Mammary epithelial cell (primary cell): Measurements from ENCODE around the gene PFN3.

Experiments used
- EZH2 ChIP-seq: IDR thresholded peaks from 2 replicates; pipeline ENCODE4 v1.6.1; 2012; ENCODE audit warnings: low read length, inconsistent platforms, borderline replicate concordance
- TF ChIP-seq, protein P1 (sequence below), 2 donors: IDR thresholded peaks in 1 of 2; conservative IDR thresholded peaks in 1 of 2; 2 replicates each; pipeline ENCODE4 v1.5.1; 2011 to 2012; ENCODE audit warnings: inconsistent platforms in 2 of 2, low read length in 2 of 2, mild to moderate bottlenecking in 2 of 2, control low read depth in 1 of 2, low read depth in 1 of 2; ENCODE audit not compliant: insufficient read depth in 1 of 2; ENCODE audit errors: extremely low read depth in 1 of 2

GRCh38 chr5:177412603-177413233 is 12.3 kb upstream of the PFN3 start:
- TF ChIP-seq, protein P1, sequence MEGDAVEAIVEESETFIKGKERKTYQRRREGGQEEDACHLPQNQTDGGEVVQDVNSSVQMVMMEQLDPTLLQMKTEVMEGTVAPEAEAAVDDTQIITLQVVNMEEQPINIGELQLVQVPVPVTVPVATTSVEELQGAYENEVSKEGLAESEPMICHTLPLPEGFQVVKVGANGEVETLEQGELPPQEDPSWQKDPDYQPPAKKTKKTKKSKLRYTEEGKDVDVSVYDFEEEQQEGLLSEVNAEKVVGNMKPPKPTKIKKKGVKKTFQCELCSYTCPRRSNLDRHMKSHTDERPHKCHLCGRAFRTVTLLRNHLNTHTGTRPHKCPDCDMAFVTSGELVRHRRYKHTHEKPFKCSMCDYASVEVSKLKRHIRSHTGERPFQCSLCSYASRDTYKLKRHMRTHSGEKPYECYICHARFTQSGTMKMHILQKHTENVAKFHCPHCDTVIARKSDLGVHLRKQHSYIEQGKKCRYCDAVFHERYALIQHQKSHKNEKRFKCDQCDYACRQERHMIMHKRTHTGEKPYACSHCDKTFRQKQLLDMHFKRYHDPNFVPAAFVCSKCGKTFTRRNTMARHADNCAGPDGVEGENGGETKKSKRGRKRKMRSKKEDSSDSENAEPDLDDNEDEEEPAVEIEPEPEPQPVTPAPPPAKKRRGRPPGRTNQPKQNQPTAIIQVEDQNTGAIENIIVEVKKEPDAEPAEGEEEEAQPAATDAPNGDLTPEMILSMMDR (conservative IDR thresholded peaks at IDR 0.05 in 1 of 2, IDR thresholded peaks at IDR 0.05 in 1 of 2; ENCODE audit: extremely low read depth in 1 of 2, insufficient read depth in 1 of 2, low read depth in 1 of 2, low read length in 2 of 2) = no peak
- TF ChIP-seq EZH2 = no peak
